GM23338 (cell line): ENCODE measurements around the gene CREBL2. TPM values are rescaled to one million over a fixed set of nuclear protein-coding genes. Genes with fewer than 3 reads are reported as not detected.

Source experiments
- ATAC-seq: fragments of 200-7000 bp; cut with Tn5 transposase; 3 replicates; pipeline ENCODE4 v1.9.1; 2020
- DNase-seq: peaks from one replicate; pipeline ENCODE4 v3.0.0-alpha.2; 2015; ENCODE audit warnings: low spot score
- H2AFZ ChIP-seq: fragments of 200-600 bp; sonication (generic); 2 replicates; pipeline ENCODE4 v1.8.0; 2016; ENCODE audit warnings: antibody characterized with exemption, mild to moderate bottlenecking, moderate library complexity
- H3F3A ChIP-seq: fragments of 200-600 bp; sonication (generic); replicated peaks from 2 replicates; pipeline ENCODE4 v1.8.0; 2017; ENCODE audit warnings: antibody characterized with exemption, mixed run types, low read depth
- H3K27ac ChIP-seq: fragments of 200-600 bp; sonication (generic); 2 replicates; pipeline ENCODE4 v1.6.1; 2016; ENCODE audit warnings: low read depth
- H3K27me3 ChIP-seq: fragments of 200-600 bp; sonication (generic); 2 replicates; pipeline ENCODE4 v1.8.0; 2016; ENCODE audit warnings: mild to moderate bottlenecking, mixed run types, moderate library complexity; ENCODE audit not compliant: insufficient read depth
- H3K36me3 ChIP-seq: fragments of 200-600 bp; sonication (generic); 2 replicates; pipeline ENCODE4 v1.8.0; 2016; ENCODE audit warnings: mild to moderate bottlenecking; ENCODE audit not compliant: insufficient read depth
- H3K4me1 ChIP-seq: fragments of 200-600 bp; sonication (generic); 2 replicates; pipeline ENCODE4 v1.8.0; 2016; ENCODE audit warnings: mild to moderate bottlenecking, moderate library complexity; ENCODE audit not compliant: insufficient read depth
- H3K4me2 ChIP-seq: fragments of 200-600 bp; sonication (generic); 2 replicates; pipeline ENCODE4 v1.7.1; 2017; ENCODE audit warnings: mixed run types
- H3K4me3 ChIP-seq: fragments of 200-600 bp; sonication (generic); 2 replicates; pipeline ENCODE4 v1.6.1; 2016; ENCODE audit warnings: mixed run types
- H3K79me2 ChIP-seq: fragments of 200-600 bp; sonication (generic); replicated peaks from 2 replicates; pipeline ENCODE4 v1.8.0; 2017; ENCODE audit warnings: mild to moderate bottlenecking; ENCODE audit not compliant: insufficient read depth
- H3K9me2 ChIP-seq: fragments of 200-600 bp; sonication (generic); 2 replicates; pipeline ENCODE4 v1.8.0; 2017; ENCODE audit not compliant: insufficient read depth
- H4K20me1 ChIP-seq: fragments of 200-600 bp; sonication (generic); replicated peaks from 2 replicates; pipeline ENCODE4 v1.8.0; 2017; ENCODE audit warnings: mild to moderate bottlenecking; ENCODE audit not compliant: insufficient read depth
- H3K27ac Mint-ChIP-seq: 2 replicates; pipeline ENCODE4 v1.8.0; 2020; ENCODE audit warnings: inconsistent platforms, mild to moderate bottlenecking, moderate library complexity, mixed read lengths
- H3K27me3 Mint-ChIP-seq: 3 replicates; pipeline ENCODE4 v1.8.0; 2022; ENCODE audit warnings: low read depth, mild to moderate bottlenecking, moderate library complexity, mixed read lengths, inconsistent platforms; ENCODE audit not compliant: insufficient read depth, poor library complexity
- H3K36me3 Mint-ChIP-seq: 3 replicates; pipeline ENCODE4 v1.8.0; 2021; ENCODE audit warnings: low read depth, mild to moderate bottlenecking, inconsistent platforms, moderate library complexity, mixed read lengths
- H3K4me1 Mint-ChIP-seq: 3 replicates; pipeline ENCODE4 v1.8.0; 2020; ENCODE audit warnings: mild to moderate bottlenecking, inconsistent platforms, mixed read lengths
- H3K4me3 Mint-ChIP-seq: 3 replicates; pipeline ENCODE4 v1.8.0; 2021; ENCODE audit warnings: moderate library complexity, mild to moderate bottlenecking, inconsistent platforms, mixed read lengths
- H3K9me3 Mint-ChIP-seq: 3 replicates; pipeline ENCODE4 v1.8.0; 2020; ENCODE audit warnings: moderate library complexity, mild to moderate bottlenecking, inconsistent platforms, mixed read lengths
- CREB1 ChIP-seq: fragments of 250-450 bp; sonication (Bioruptor Pico); IDR thresholded peaks from 2 replicates; pipeline ENCODE4 v1.5.0; 2020; ENCODE audit warnings: low read depth, mild to moderate bottlenecking, moderate library complexity
- EZH2phosphoT487 ChIP-seq: fragments of 200-600 bp; sonication (generic); IDR thresholded peaks from one replicate; pipeline ENCODE4 v1.8.1; 2018; ENCODE audit warnings: antibody characterized with exemption; ENCODE audit not compliant: unreplicated experiment
- JUNB ChIP-seq: IDR thresholded peaks from one replicate; pipeline ENCODE4 v1.6.1; 2016; ENCODE audit warnings: antibody characterized with exemption; ENCODE audit not compliant: unreplicated experiment
- NANOG ChIP-seq: IDR thresholded peaks from 2 replicates; pipeline ENCODE4 v1.6.1; 2016; ENCODE audit warnings: antibody characterized with exemption, borderline replicate concordance
- STAT1 ChIP-seq: IDR thresholded peaks from one replicate; pipeline ENCODE4 v1.6.1; 2016; ENCODE audit warnings: antibody characterized with exemption; ENCODE audit not compliant: unreplicated experiment
- ZNF114 ChIP-seq: fragments of 250-450 bp; sonication (Bioruptor Pico); IDR thresholded peaks from 2 replicates; pipeline ENCODE4 v1.5.0; 2020; ENCODE audit warnings: mild to moderate bottlenecking, moderate library complexity
- polyA plus RNA-seq: library from polyadenylated mRNA; unstranded; fragments of >200 nt; fragmentation: Nextera tagmentation; extraction: Ambion mirVana; gene quantifications from 2 replicates; pipeline ENCODE4 v1.2.1, GENCODE V29; 2016
- total RNA-seq: library from RNA; depleted of rRNA; stranded (reverse); fragments of >200 nt; shearing (Covaris generic); gene quantifications from 2 replicates; pipeline ENCODE4 v1.2.3, GENCODE V29; 2014
- TF ChIP-seq, protein P1 (sequence below): IDR thresholded peaks from one replicate; pipeline ENCODE4 v1.6.1; 2018; ENCODE audit warnings: antibody characterized with exemption; ENCODE audit not compliant: unreplicated experiment
- TF ChIP-seq, protein P2 (sequence below): IDR thresholded peaks from 2 replicates; pipeline ENCODE4 v1.6.1; 2016; ENCODE audit warnings: antibody characterized with exemption
- TF ChIP-seq, protein P3 (sequence below), 2 experiments: fragments of 200-600 bp in 1 of 2; sonication (generic) in 1 of 2; conservative IDR thresholded peaks; 2 replicates each; pipeline versions ENCODE4 v1.5.1 to v1.6.1; 2016 to 2017; ENCODE audit warnings: antibody characterized with exemption in 2 of 2, low read depth in 2 of 2, mild to moderate bottlenecking in 2 of 2, moderate library complexity in 1 of 2

CREBL2 gene
- total and polyA plus RNA-seq, 2 experiments from 2014 or later, result 9.0 to 21.6 TPM

DNA sequence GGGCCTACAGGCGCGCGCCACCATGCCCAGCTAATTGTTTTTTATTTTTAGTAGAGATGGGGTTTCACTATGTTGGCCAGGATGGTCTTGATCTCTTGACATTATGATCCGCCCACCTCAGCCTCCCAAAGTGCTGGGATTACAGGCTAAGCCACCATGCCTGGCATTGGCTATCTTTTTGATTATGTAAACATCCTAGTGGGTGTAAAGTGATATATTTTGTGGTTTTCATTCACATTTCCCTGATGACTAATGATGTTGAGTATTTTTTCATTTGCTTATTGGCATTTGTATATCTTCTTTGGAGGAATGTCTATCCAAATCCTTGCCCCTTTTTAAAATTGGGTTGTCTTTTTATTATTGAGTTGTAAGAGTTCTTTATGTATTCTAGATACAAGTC is 16.3 kb downstream of the CREBL2 start:
- Mint-ChIP-seq H3K27me3 (peaks cover 9% of the 10 kb centered on the region), H3K4me1 (peaks cover 4% of the 10 kb centered on the region; the same call in 1 of the 3 replicates), H3K36me3 (peaks cover 8% of the 10 kb centered on the region; the same call in 2 of the 3 replicates), H3K9me3 (peaks cover 3% of the 10 kb centered on the region; the same call in 2 of the 3 replicates), H3K27ac (no peak overlapping the region), H3K4me3 (no peak overlapping the region)
- Histone ChIP-seq H3K27me3 (no peaks in the 10 kb centered on the region), H3K36me3 (no peaks in the 10 kb centered on the region), H3K4me1 (no peaks in the 10 kb centered on the region), H3K79me2 (peaks cover 10% of the 10 kb centered on the region; the same call in 1 of the 2 replicates), H2AFZ (no peak overlapping the region), H3K4me3 (no peak overlapping the region), H3K27ac (no peak overlapping the region), H4K20me1 (no peaks in the 10 kb centered on the region), H3K4me2 (no peak overlapping the region), H3K9me2 (no peaks in the 10 kb centered on the region), H3F3A (no peaks in the 10 kb centered on the region)
- DNase-seq (no peak), ATAC-seq (no peak)
- TF ChIP-seq, protein P1, sequence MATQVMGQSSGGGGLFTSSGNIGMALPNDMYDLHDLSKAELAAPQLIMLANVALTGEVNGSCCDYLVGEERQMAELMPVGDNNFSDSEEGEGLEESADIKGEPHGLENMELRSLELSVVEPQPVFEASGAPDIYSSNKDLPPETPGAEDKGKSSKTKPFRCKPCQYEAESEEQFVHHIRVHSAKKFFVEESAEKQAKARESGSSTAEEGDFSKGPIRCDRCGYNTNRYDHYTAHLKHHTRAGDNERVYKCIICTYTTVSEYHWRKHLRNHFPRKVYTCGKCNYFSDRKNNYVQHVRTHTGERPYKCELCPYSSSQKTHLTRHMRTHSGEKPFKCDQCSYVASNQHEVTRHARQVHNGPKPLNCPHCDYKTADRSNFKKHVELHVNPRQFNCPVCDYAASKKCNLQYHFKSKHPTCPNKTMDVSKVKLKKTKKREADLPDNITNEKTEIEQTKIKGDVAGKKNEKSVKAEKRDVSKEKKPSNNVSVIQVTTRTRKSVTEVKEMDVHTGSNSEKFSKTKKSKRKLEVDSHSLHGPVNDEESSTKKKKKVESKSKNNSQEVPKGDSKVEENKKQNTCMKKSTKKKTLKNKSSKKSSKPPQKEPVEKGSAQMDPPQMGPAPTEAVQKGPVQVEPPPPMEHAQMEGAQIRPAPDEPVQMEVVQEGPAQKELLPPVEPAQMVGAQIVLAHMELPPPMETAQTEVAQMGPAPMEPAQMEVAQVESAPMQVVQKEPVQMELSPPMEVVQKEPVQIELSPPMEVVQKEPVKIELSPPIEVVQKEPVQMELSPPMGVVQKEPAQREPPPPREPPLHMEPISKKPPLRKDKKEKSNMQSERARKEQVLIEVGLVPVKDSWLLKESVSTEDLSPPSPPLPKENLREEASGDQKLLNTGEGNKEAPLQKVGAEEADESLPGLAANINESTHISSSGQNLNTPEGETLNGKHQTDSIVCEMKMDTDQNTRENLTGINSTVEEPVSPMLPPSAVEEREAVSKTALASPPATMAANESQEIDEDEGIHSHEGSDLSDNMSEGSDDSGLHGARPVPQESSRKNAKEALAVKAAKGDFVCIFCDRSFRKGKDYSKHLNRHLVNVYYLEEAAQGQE, result no peak
- TF ChIP-seq NANOG (no peak), JUNB (no peak)
- TF ChIP-seq, protein P2, sequence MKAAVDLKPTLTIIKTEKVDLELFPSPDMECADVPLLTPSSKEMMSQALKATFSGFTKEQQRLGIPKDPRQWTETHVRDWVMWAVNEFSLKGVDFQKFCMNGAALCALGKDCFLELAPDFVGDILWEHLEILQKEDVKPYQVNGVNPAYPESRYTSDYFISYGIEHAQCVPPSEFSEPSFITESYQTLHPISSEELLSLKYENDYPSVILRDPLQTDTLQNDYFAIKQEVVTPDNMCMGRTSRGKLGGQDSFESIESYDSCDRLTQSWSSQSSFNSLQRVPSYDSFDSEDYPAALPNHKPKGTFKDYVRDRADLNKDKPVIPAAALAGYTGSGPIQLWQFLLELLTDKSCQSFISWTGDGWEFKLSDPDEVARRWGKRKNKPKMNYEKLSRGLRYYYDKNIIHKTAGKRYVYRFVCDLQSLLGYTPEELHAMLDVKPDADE, result no peak

DNA sequence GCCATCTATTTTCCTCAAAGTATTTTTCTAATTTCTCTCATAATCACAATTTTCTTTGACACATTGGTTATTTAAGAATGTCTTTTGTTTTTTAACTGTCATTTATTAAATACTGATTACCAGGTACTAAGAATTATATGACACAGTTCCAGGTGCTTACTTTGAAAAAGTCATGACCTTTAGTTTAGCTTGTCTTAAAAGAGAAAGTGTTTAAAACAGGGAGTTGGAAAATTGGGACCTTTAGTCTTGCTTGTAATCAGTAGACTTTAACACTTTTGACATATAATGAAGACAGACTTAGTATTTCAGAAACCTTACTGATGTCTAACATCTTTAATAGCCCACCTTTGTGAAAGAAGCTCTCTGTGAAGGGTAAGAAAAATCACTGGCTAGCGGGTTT is 19.2 kb downstream of the CREBL2 start:
- Histone ChIP-seq H3K27me3 (no peaks in the 10 kb centered on the region), H2AFZ (no peak overlapping the region), H3K36me3 (no peaks in the 10 kb centered on the region), H3K27ac (no peak overlapping the region), H3K9me2 (no peaks in the 10 kb centered on the region), H3K4me2 (no peak overlapping the region), H3F3A (no peaks in the 10 kb centered on the region), H3K4me1 (no peaks in the 10 kb centered on the region), H3K4me3 (no peak overlapping the region), H3K79me2 (peaks cover 10% of the 10 kb centered on the region; the same call in 1 of the 2 replicates), H4K20me1 (no peaks in the 10 kb centered on the region)
- Mint-ChIP-seq H3K9me3 (no peaks in the 10 kb centered on the region), H3K36me3 (no peaks in the 10 kb centered on the region), H3K4me1 (0 out of 3 replicates have a peak, but pooled peaks cover 2% of the 10 kb centered on the region), H3K27me3 (no peaks in the 10 kb centered on the region), H3K4me3 (no peak overlapping the region), H3K27ac (no peak overlapping the region)
- TF ChIP-seq STAT1 (no peak), CREB1 (CRISPR knock-in tag) (no peak), NANOG (no peak), ZNF114 (CRISPR knock-in tag) (no peak), EZH2phosphoT487 (no peak)
- TF ChIP-seq, protein P3, sequence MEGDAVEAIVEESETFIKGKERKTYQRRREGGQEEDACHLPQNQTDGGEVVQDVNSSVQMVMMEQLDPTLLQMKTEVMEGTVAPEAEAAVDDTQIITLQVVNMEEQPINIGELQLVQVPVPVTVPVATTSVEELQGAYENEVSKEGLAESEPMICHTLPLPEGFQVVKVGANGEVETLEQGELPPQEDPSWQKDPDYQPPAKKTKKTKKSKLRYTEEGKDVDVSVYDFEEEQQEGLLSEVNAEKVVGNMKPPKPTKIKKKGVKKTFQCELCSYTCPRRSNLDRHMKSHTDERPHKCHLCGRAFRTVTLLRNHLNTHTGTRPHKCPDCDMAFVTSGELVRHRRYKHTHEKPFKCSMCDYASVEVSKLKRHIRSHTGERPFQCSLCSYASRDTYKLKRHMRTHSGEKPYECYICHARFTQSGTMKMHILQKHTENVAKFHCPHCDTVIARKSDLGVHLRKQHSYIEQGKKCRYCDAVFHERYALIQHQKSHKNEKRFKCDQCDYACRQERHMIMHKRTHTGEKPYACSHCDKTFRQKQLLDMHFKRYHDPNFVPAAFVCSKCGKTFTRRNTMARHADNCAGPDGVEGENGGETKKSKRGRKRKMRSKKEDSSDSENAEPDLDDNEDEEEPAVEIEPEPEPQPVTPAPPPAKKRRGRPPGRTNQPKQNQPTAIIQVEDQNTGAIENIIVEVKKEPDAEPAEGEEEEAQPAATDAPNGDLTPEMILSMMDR (conservative IDR thresholded peaks at IDR 0.05; ENCODE audit: low read depth in 2 of 2), result no peak
- no peak for DNase-seq
- no peak for ATAC-seq
